Endodermal cell (in vitro differentiated cells): ENCODE data around the gene DUSP19. TPM values are rescaled to one million over a fixed set of nuclear protein-coding genes. Genes with fewer than 3 reads are reported as not detected.

Source experiments
- DNase-seq: peaks from one replicate; pipeline ENCODE4 v3.0.0-alpha.2; 2017
- H3K27ac ChIP-seq: 2 replicates; pipeline ENCODE4 v1.5.1; 2013; ENCODE audit warnings: mild to moderate bottlenecking, low read depth, low read length, moderate library complexity
- H3K27me3 ChIP-seq: 2 replicates; pipeline ENCODE4 v1.6.1; 2013; ENCODE audit warnings: mild to moderate bottlenecking, low read length, moderate library complexity; ENCODE audit not compliant: insufficient read depth, control insufficient read depth, poor library complexity, severe bottlenecking
- H3K36me3 ChIP-seq: 2 replicates; pipeline ENCODE4 v1.7.0; 2013; ENCODE audit warnings: mild to moderate bottlenecking, low read length, moderate library complexity; ENCODE audit not compliant: control insufficient read depth, insufficient read depth
- H3K4me1 ChIP-seq: one replicate; pipeline ENCODE4 v1.7.0; 2013; ENCODE audit warnings: low read length; ENCODE audit not compliant: control insufficient read depth, insufficient read depth
- H3K4me3 ChIP-seq: 2 replicates; pipeline ENCODE4 v1.5.1; 2013; ENCODE audit warnings: mild to moderate bottlenecking, low read length, moderate library complexity
- H3K9ac ChIP-seq: 2 replicates; pipeline ENCODE4 v1.6.1; 2013; ENCODE audit warnings: mild to moderate bottlenecking, low read length, moderate library complexity; ENCODE audit not compliant: poor library complexity, severe bottlenecking; ENCODE audit errors: extremely low read depth
- H3K9me3 ChIP-seq: 2 replicates; pipeline ENCODE4 v1.6.1; 2013; ENCODE audit warnings: mild to moderate bottlenecking, low read length, moderate library complexity; ENCODE audit not compliant: control insufficient read depth
- H3K27ac Mint-ChIP-seq: 2 replicates; pipeline ENCODE4 v1.8.0; 2020; ENCODE audit warnings: mixed read lengths
- H3K27me3 Mint-ChIP-seq: 2 replicates; pipeline ENCODE4 v1.8.0; 2021; ENCODE audit warnings: mild to moderate bottlenecking, mixed read lengths; ENCODE audit not compliant: insufficient read depth
- H3K36me3 Mint-ChIP-seq: 2 replicates; pipeline ENCODE4 v1.8.0; 2020; ENCODE audit warnings: low read depth, mixed read lengths
- H3K4me1 Mint-ChIP-seq: 2 replicates; pipeline ENCODE4 v1.8.0; 2020; ENCODE audit warnings: mixed read lengths
- H3K4me3 Mint-ChIP-seq: 2 replicates; pipeline ENCODE4 v1.8.0; 2020; ENCODE audit warnings: mild to moderate bottlenecking, moderate library complexity, mixed read lengths
- H3K9me3 Mint-ChIP-seq: 2 replicates; pipeline ENCODE4 v1.8.0; 2020; ENCODE audit warnings: mild to moderate bottlenecking, mixed read lengths
- CTCF ChIP-seq: fragments of 200-600 bp; sonication (generic); conservative IDR thresholded peaks from 2 replicates; pipeline ENCODE4 v1.5.0; 2021; ENCODE audit warnings: antibody characterized with exemption, mild to moderate bottlenecking
- WGBS, 2 experiments: methylation state at CpG; one replicate each; pipeline versions ENCODE4 v1.1.5 to v1.1.7; 2013; ENCODE audit warnings: missing lambda C conversion rate in 2 of 2, mixed read lengths in 1 of 2; ENCODE audit not compliant: insufficient coverage in 1 of 2, insufficient read length in 1 of 2; 5-methylcytosine and 5-hydroxymethylcytosine counted together
- total RNA-seq, 2 donors: library from RNA; stranded (reverse); fragmentation: NEBNext Ultra II Directional in 1 of 2; extraction: Animal tissue kit (Norgen Biotek cat#: 25700) in 1 of 2; gene quantifications; 2 replicates in 1 of 2; 3 replicates in 1 of 2; pipeline ENCODE4 v1.2.1, GENCODE V29; 2021

DUSP19 gene
- total RNA-seq, 2 donors from 2014 or later, result 1.7 TPM

DNA sequence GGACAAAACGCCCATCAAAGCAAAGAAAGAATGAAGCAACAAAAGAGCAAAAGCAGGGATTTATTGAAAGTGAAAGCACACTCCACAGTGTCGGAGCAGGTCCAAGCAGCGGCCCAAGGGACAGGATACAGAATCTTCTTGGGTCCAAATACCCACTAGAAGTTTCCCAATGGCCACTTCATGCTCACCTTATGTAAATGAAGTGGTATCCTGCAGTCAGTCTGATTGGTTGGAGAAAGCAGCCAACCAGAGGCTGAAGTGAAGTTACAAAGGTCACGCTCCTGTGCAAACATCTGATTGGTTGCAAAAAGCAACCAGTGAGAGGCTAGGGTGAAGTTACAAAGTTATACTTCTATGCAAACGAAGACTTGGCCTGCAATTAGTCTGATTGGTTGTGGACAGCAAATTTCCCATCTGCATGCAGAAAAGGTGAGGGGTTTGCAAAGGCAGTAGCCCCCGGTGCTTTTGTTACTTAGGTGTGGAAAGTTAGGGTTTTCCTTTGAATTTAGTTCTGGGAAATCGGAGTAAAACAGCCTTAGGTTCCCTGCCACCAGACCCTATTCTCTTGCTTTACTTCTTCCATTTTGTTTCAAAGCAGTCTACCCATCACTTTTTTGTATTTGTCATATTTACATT, 12.9 kb downstream of the DUSP19 start:
- H3K4me1 ChIP-seq, result no peaks in the 10 kb centered on the region
- H3K9ac ChIP-seq, result no peak overlapping the region
- H3K27ac ChIP-seq, result no peak overlapping the region
- Mint-ChIP-seq H3K36me3 (no peaks in the 10 kb centered on the region), H3K4me1 (no peaks in the 10 kb centered on the region), H3K9me3 (no peaks in the 10 kb centered on the region), H3K27ac (no peak overlapping the region), H3K27me3 (no peaks in the 10 kb centered on the region), H3K4me3 (no peak overlapping the region)
- no peaks in the 10 kb centered on the region for H3K27me3 ChIP-seq
- WGBS, 2 experiments, result 88 to 95% methylated on average over 6 to 7 of the region's 7 CpGs
- H3K4me3 ChIP-seq, result no peak overlapping the region
- no peaks in the 10 kb centered on the region for H3K36me3 ChIP-seq
- no peak for TF ChIP-seq CTCF
- H3K9me3 ChIP-seq, result no peaks in the 10 kb centered on the region
- DNase-seq, result no peak

- Histone ChIP-seq H3K4me3 (no peak overlapping the region), H3K9me3 (no peaks in the 10 kb centered on the region), H3K9ac (no peak overlapping the region), H3K36me3 (no peaks in the 10 kb centered on the region), H3K4me1 (no peaks in the 10 kb centered on the region), H3K27me3 (no peaks in the 10 kb centered on the region), H3K27ac (no peak overlapping the region)
- Mint-ChIP-seq H3K9me3 (no peaks in the 10 kb centered on the region), H3K36me3 (no peaks in the 10 kb centered on the region), H3K4me1 (no peaks in the 10 kb centered on the region), H3K27ac (no peak overlapping the region), H3K27me3 (no peaks in the 10 kb centered on the region), H3K4me3 (no peak overlapping the region)
- TF ChIP-seq CTCF, result no peak
- no peak for DNase-seq
- WGBS, 2 experiments, result 89 to 93% methylated on average over 1 to 2 of the region's 2 CpGs
Observed at GRCh38 chr2:183091954-183092345, 13.4 kb downstream of the DUSP19 start.

GRCh38 chr2:183093857-183094657, 15.5 kb downstream of the DUSP19 start:
- 100% methylated on average over 1 of the region's 2 CpGs; no CpG with 5 or more reads in 1 of the 2 experiments for WGBS, 2 experiments

More at GRCh38 chr2:183093857-183094657, 15.5 kb downstream of the DUSP19 start:
- Histone ChIP-seq H3K27ac (no peak overlapping the region), H3K27me3 (no peaks in the 10 kb centered on the region), H3K36me3 (no peaks in the 10 kb centered on the region), H3K4me3 (no peak overlapping the region), H3K9ac (no peak overlapping the region), H3K4me1 (no peaks in the 10 kb centered on the region), H3K9me3 (no peaks in the 10 kb centered on the region)
- H3K27me3 Mint-ChIP-seq, result no peaks in the 10 kb centered on the region
- TF ChIP-seq CTCF, result no peak
- no peaks in the 10 kb centered on the region for H3K9me3 Mint-ChIP-seq
- no peak overlapping the region for H3K27ac Mint-ChIP-seq
- H3K4me3 Mint-ChIP-seq, result no peak overlapping the region
- no peaks in the 10 kb centered on the region for H3K36me3 Mint-ChIP-seq
- H3K4me1 Mint-ChIP-seq, result no peaks in the 10 kb centered on the region
- DNase-seq, result no peak
